Measurements from ENCODE around the gene DNAJC28. TPM values are rescaled to one million over a fixed set of nuclear protein-coding genes. Genes with fewer than 3 reads are reported as not detected.
"Not testable (repeated sequence)": the region's sequence is repeated elsewhere in the genome, so short reads cannot be mapped to it uniquely, and the experiment has no call there.

Gene DNAJC28
- total RNA-seq, 3 donors from 2014 or later (not counting 1 experiment from before 2014, with no cell fraction given), result 0.41 to 0.63 TPM; not detected in 1

DNA sequence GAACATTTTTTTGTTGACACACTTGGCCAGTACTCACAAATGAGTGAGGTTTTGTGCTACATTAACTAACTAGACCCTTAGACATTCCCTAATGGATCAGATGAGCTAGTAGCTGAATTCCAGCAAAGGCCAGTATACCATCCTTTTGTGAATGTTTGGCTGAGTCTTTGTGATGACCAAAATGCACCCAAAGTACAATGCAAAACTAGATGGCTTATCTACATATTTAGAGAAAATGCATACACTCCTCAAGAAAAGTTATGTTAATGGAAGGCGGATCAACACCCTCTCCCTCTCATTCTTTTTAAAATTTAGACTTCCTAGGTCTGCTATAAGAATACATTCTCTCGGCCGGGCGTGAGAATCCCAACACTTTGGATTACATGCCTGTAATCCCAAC is 20.1 kb upstream of the DNAJC28 start:
- Histone ChIP-seq H3K27me3 (ENCODE audit: control insufficient read depth, insufficient read depth, low read length) (no peaks in the 10 kb centered on the region), H3K4me1 (ENCODE audit: control insufficient read depth, insufficient read depth, low read length) (no peaks in the 10 kb centered on the region), H3K36me3 (ENCODE audit: control insufficient read depth, insufficient read depth, low read length) (peaks cover 62% of the 10 kb centered on the region), H3K27ac (ENCODE audit: low read length) (no peak overlapping the region), H3K4me3 (ENCODE audit: low read length) (no peak overlapping the region), H3K9me3 (ENCODE audit: control insufficient read depth, insufficient read depth, low read length) (no peaks in the 10 kb centered on the region)
- H3K9me3 Mint-ChIP-seq, result no peaks in the 10 kb centered on the region
- ATAC-seq (no peak), DNase-seq (no peak)
- no peak overlapping the region for H3K27ac Mint-ChIP-seq
- H3K4me1 Mint-ChIP-seq, result no peaks in the 10 kb centered on the region
- peaks cover 19% of the 10 kb centered on the region for H3K36me3 Mint-ChIP-seq
- 100% methylated on average over 4 of the region's 4 CpGs for WGBS (ENCODE audit: insufficient coverage)
- H3K27me3 Mint-ChIP-seq (ENCODE audit: low read depth in 2 of 2), result no peaks in the 10 kb centered on the region
- TF ChIP-seq, protein P1, sequence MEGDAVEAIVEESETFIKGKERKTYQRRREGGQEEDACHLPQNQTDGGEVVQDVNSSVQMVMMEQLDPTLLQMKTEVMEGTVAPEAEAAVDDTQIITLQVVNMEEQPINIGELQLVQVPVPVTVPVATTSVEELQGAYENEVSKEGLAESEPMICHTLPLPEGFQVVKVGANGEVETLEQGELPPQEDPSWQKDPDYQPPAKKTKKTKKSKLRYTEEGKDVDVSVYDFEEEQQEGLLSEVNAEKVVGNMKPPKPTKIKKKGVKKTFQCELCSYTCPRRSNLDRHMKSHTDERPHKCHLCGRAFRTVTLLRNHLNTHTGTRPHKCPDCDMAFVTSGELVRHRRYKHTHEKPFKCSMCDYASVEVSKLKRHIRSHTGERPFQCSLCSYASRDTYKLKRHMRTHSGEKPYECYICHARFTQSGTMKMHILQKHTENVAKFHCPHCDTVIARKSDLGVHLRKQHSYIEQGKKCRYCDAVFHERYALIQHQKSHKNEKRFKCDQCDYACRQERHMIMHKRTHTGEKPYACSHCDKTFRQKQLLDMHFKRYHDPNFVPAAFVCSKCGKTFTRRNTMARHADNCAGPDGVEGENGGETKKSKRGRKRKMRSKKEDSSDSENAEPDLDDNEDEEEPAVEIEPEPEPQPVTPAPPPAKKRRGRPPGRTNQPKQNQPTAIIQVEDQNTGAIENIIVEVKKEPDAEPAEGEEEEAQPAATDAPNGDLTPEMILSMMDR (IDR thresholded peaks at IDR 0.05), result no peak
- intact Hi-C loops (cut with micrococcal nuclease), result no loop called here
- H3K4me3 Mint-ChIP-seq, result no peak overlapping the region

DNA sequence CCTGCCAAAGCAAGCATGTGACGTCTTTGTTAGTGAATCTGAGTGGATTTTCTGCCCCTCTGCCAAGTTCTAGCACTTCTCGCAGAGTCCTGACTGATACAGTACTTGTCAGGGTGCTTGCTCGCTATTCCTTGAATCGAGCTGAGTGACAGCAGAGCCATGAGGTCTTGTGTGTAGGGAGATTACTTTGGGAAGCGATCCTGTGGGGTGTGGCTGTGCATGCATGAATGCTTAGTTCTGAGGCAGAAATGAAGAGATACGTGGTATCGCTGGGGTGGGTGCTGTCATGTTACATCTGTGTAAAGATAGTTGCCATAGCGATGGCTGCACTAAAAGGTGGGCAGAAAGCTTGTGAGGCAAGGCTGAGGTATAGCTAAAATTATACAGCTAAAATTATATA is 19.3 kb upstream of the DNAJC28 start:
- Mint-ChIP-seq H3K27me3 (ENCODE audit: low read depth in 2 of 2) (no peaks in the 10 kb centered on the region), H3K4me1 (no peaks in the 10 kb centered on the region), H3K36me3 (peaks cover 16% of the 10 kb centered on the region), H3K27ac (no peak overlapping the region), H3K9me3 (no peaks in the 10 kb centered on the region), H3K4me3 (no peak overlapping the region)
- TF ChIP-seq, protein P1 (IDR thresholded peaks at IDR 0.05), result no peak
- 97% methylated on average over 7 of the region's 8 CpGs for WGBS (ENCODE audit: insufficient coverage)
- intact Hi-C loops (cut with micrococcal nuclease), result no loop called here
- H3K27me3 ChIP-seq (ENCODE audit: control insufficient read depth, insufficient read depth, low read length), result no peaks in the 10 kb centered on the region
- no peaks in the 10 kb centered on the region for H3K4me1 ChIP-seq (ENCODE audit: control insufficient read depth, insufficient read depth, low read length)
- peaks cover 61% of the 10 kb centered on the region for H3K36me3 ChIP-seq (ENCODE audit: control insufficient read depth, insufficient read depth, low read length)
- no peak overlapping the region for H3K4me3 ChIP-seq (ENCODE audit: low read length)
- ATAC-seq (no peak), DNase-seq (no peak)
- no peak overlapping the region for H3K27ac ChIP-seq (ENCODE audit: low read length)
- no peaks in the 10 kb centered on the region for H3K9me3 ChIP-seq (ENCODE audit: control insufficient read depth, insufficient read depth, low read length)

DNA sequence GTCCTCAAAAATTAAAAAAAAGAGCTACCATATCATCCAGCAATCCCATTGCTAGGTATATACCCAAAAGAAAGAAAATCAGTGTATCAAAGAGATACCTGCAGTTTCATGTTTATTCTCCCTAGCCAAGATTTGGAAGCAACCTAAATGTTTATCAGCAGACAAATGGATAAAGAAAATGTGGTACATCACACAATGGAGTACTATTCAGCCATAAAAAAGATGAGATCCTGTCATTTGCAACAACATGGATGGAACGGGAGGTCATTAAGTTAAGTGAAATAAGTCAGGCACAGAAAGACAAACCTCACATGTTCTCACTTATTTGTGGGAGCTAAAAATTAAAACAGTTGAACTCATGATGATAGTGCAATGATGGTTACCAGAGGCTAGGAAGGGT is 15.5 kb upstream of the DNAJC28 start:
- H3K9me3 ChIP-seq (ENCODE audit: control insufficient read depth, insufficient read depth, low read length); H3K27ac ChIP-seq (ENCODE audit: low read length); DNase-seq; H3K27me3 Mint-ChIP-seq (ENCODE audit: low read depth in 2 of 2); intact Hi-C loops (cut with micrococcal nuclease); H3K4me1 Mint-ChIP-seq; H3K9me3 Mint-ChIP-seq; H3K4me1 ChIP-seq (ENCODE audit: control insufficient read depth, insufficient read depth, low read length); H3K4me3 ChIP-seq (ENCODE audit: low read length); H3K27me3 ChIP-seq (ENCODE audit: control insufficient read depth, insufficient read depth, low read length); H3K4me3 Mint-ChIP-seq; ATAC-seq; H3K27ac Mint-ChIP-seq: not testable (repeated sequence)
- WGBS (ENCODE audit: insufficient coverage), result 100% methylated on average over 1 of the region's 1 CpG
- peaks cover 16% of the 10 kb centered on the region for H3K36me3 Mint-ChIP-seq
- peaks cover 64% of the 10 kb centered on the region for H3K36me3 ChIP-seq (ENCODE audit: control insufficient read depth, insufficient read depth, low read length)

DNA sequence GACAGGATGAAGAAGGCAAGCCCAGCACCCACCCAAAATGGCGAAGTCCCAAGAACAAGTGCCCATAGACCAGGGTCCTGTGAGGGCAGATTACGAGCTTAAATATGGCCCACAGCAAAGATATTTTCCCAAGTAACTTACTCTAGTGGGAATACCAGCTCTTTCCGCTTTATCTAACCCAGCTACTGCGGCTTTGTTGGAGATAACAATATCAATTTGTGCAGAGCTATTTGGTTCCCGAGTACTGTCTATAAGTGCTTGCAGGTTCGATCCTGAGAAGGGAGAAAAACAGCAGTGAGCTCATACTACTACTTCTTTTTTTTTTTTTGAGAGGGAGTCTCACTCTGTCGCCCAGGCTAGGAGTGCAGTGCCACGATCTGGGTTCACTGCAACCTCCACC is 14.3 kb upstream of the DNAJC28 start:
- Mint-ChIP-seq H3K4me1 (no peaks in the 10 kb centered on the region), H3K36me3 (peaks cover 16% of the 10 kb centered on the region), H3K9me3 (no peaks in the 10 kb centered on the region), H3K27ac (no peak overlapping the region), H3K27me3 (ENCODE audit: low read depth in 2 of 2) (no peaks in the 10 kb centered on the region), H3K4me3 (no peak overlapping the region)
- no peak for ATAC-seq
- intact Hi-C loops (cut with micrococcal nuclease), result no loop called here
- Histone ChIP-seq H3K27ac (ENCODE audit: low read length) (no peak overlapping the region), H3K27me3 (ENCODE audit: control insufficient read depth, insufficient read depth, low read length) (no peaks in the 10 kb centered on the region), H3K36me3 (ENCODE audit: control insufficient read depth, insufficient read depth, low read length) (peaks cover 54% of the 10 kb centered on the region), H3K4me3 (ENCODE audit: low read length) (no peak overlapping the region), H3K9me3 (ENCODE audit: control insufficient read depth, insufficient read depth, low read length) (no peaks in the 10 kb centered on the region), H3K4me1 (ENCODE audit: control insufficient read depth, insufficient read depth, low read length) (no peaks in the 10 kb centered on the region)
- no peak for DNase-seq
- TF ChIP-seq, protein P1 (IDR thresholded peaks at IDR 0.05), result no peak
- WGBS (ENCODE audit: insufficient coverage), result 98% methylated on average over 6 of the region's 8 CpGs
